OCI-LY1 (cell line): Measurements from ENCODE around the gene ERBB2.
"Not testable (repeated sequence)": the region's sequence is repeated elsewhere in the genome, so short reads cannot be mapped to it uniquely, and the experiment has no call there.

Experiments used
- H2AFZ ChIP-seq: fragments of 200-600 bp; sonication (generic), shearing (Covaris generic); 2 replicates; pipeline ENCODE4 v1.6.0; 2014; ENCODE audit warnings: antibody characterized with exemption, mild to moderate bottlenecking, low read length
- H3F3A ChIP-seq: fragments of 200-600 bp; sonication (generic), shearing (Covaris generic); 2 replicates; pipeline ENCODE4 v1.6.0; 2014; ENCODE audit warnings: mild to moderate bottlenecking, antibody characterized with exemption, low read length, moderate library complexity; ENCODE audit not compliant: insufficient read depth
- H3K27ac ChIP-seq: fragments of 200-600 bp; sonication (generic); 2 replicates; pipeline ENCODE4 v1.5.1; 2014; ENCODE audit warnings: low read length, mixed run types, mild to moderate bottlenecking, low read depth; ENCODE audit not compliant: poor library complexity, severe bottlenecking
- H3K27me3 ChIP-seq: fragments of 200-600 bp; sonication (generic); 2 replicates; pipeline ENCODE4 v1.6.0; 2014; ENCODE audit warnings: antibody characterized with exemption, mild to moderate bottlenecking, low read length, moderate library complexity; ENCODE audit not compliant: insufficient read depth
- H3K36me3 ChIP-seq: fragments of 200-600 bp; sonication (generic); 2 replicates; pipeline ENCODE4 v1.6.1; 2014; ENCODE audit warnings: mild to moderate bottlenecking, antibody characterized with exemption, low read length, moderate library complexity, mixed read lengths; ENCODE audit not compliant: insufficient read depth
- H3K4me1 ChIP-seq: fragments of 200-600 bp; sonication (generic); 2 replicates; pipeline ENCODE4 v1.5.1; 2014; ENCODE audit warnings: mild to moderate bottlenecking, low read length, moderate library complexity; ENCODE audit not compliant: insufficient read depth, severe bottlenecking
- H3K4me2 ChIP-seq: fragments of 200-600 bp; sonication (generic), shearing (Covaris generic); 2 replicates; pipeline ENCODE4 v1.6.1; 2014; ENCODE audit warnings: low read length
- H3K4me3 ChIP-seq: fragments of 200-600 bp; sonication (generic); 2 replicates; pipeline ENCODE4 v1.5.1; 2014; ENCODE audit warnings: low read length, low read depth, mild to moderate bottlenecking, mixed read lengths; ENCODE audit not compliant: poor library complexity, severe bottlenecking
- H3K79me2 ChIP-seq: fragments of 200-600 bp; shearing (Covaris generic); 2 replicates; pipeline ENCODE4 v1.6.1; 2016; ENCODE audit warnings: mixed run types, low read length, mixed read lengths; ENCODE audit not compliant: insufficient read depth
- H3K9ac ChIP-seq: fragments of 200-600 bp; sonication (generic), shearing (Covaris generic); 2 replicates; pipeline ENCODE4 v1.6.1; 2014; ENCODE audit warnings: mild to moderate bottlenecking, low read length, mixed read lengths
- H3K9me2 ChIP-seq: fragments of 200-600 bp; sonication (generic), shearing (Covaris generic); 2 replicates; pipeline ENCODE4 v1.6.1; 2014; ENCODE audit warnings: low read depth, mild to moderate bottlenecking, low read length, mixed read lengths
- H3K9me3 ChIP-seq: fragments of 200-600 bp; shearing (Covaris generic); 2 replicates; pipeline ENCODE4 v1.6.1; 2014; ENCODE audit warnings: low read length, mixed read lengths
- H4K20me1 ChIP-seq: fragments of 200-600 bp; sonication (generic), shearing (Covaris generic); 2 replicates; pipeline ENCODE4 v1.6.0; 2016; ENCODE audit warnings: mild to moderate bottlenecking, low read length; ENCODE audit not compliant: insufficient read depth
- CTCF ChIP-seq: fragments of 200-600 bp; sonication (generic), shearing (Covaris generic); IDR thresholded peaks from 2 replicates; pipeline ENCODE4 v1.5.1; 2017; ENCODE audit warnings: mild to moderate bottlenecking, antibody characterized with exemption, low read length, moderate library complexity, mixed read lengths
- EZH2 ChIP-seq: fragments of 200-600 bp; sonication (generic), shearing (Covaris generic); IDR thresholded peaks from 2 replicates; pipeline ENCODE4 v1.8.0; 2017; ENCODE audit warnings: borderline replicate concordance, mixed run types, mild to moderate bottlenecking, antibody characterized with exemption, low read length, moderate library complexity, mixed read lengths

ERBB2 gene

GRCh38 chr17:39747745-39748144 lies 47.9 kb downstream of the ERBB2 start:
- no peak overlapping the region for H3K9ac ChIP-seq
- TF ChIP-seq CTCF (no peak), EZH2 (no peak)

GRCh38 chr17:39748444-39749034 lies 48.7 kb downstream of the ERBB2 start:
- not testable (repeated sequence) for H3K9me3 ChIP-seq, H2AFZ ChIP-seq, H3K9ac ChIP-seq, H3K4me2 ChIP-seq, H3K9me2 ChIP-seq, H3K27me3 ChIP-seq, H3K4me3 ChIP-seq, H3K79me2 ChIP-seq, H3K4me1 ChIP-seq, H3K27ac ChIP-seq, H4K20me1 ChIP-seq, H3F3A ChIP-seq, H3K36me3 ChIP-seq

More at GRCh38 chr17:39747745-39748144, 47.9 kb downstream of the ERBB2 start:
- no peaks in the 10 kb centered on the region for H3K79me2 ChIP-seq
- no peak overlapping the region for H3K4me3 ChIP-seq
- H2AFZ ChIP-seq = no peak overlapping the region
- H3K4me2 ChIP-seq = no peak overlapping the region
- H3K9me2 ChIP-seq = no peaks in the 10 kb centered on the region
- H3K27me3 ChIP-seq = no peaks in the 10 kb centered on the region
- peaks cover 2% of the 10 kb centered on the region for H3K4me1 ChIP-seq
- H3F3A ChIP-seq = no peaks in the 10 kb centered on the region
- no peaks in the 10 kb centered on the region; the same call in 1 of the 2 replicates for H3K36me3 ChIP-seq
- no peak overlapping the region for H3K27ac ChIP-seq
- H4K20me1 ChIP-seq = no peaks in the 10 kb centered on the region
- no peaks in the 10 kb centered on the region for H3K9me3 ChIP-seq

GRCh38 chr17:39750131-39751015 lies 50.5 kb downstream of the ERBB2 start:
- Histone ChIP-seq H3K4me3 (no peak overlapping the region), H3F3A (peaks cover 4% of the 10 kb centered on the region; the same call in 1 of the 2 replicates), H3K79me2 (no peaks in the 10 kb centered on the region), H3K4me2 (no peak overlapping the region), H3K9me2 (no peaks in the 10 kb centered on the region), H3K27me3 (no peaks in the 10 kb centered on the region), H3K9me3 (no peaks in the 10 kb centered on the region), H3K27ac (no peak overlapping the region), H2AFZ (no peak overlapping the region), H3K4me1 (peaks cover 25% of the 10 kb centered on the region), H3K36me3 (no peaks in the 10 kb centered on the region; the same call in 1 of the 2 replicates), H4K20me1 (no peaks in the 10 kb centered on the region), H3K9ac (no peak overlapping the region)
- no peak for TF ChIP-seq EZH2
- no peak for TF ChIP-seq CTCF
